HCT116 (cell line): Measurements from ENCODE around the gene CCDC138. TPM values are rescaled to one million over a fixed set of nuclear protein-coding genes. Genes with fewer than 3 reads are reported as not detected.

Experiments
- ATAC-seq: fragments of 200-7000 bp; cut with Tn5 transposase; 2 replicates; pipeline ENCODE4 v1.9.1; 2020; ENCODE audit warnings: mild to moderate bottlenecking, moderate library complexity
- BruUV-seq: library from RNA; stranded (reverse); fragments of 400-500 nt; replicated peaks from 2 replicates; lab custom pipeline; 2021; lab: Mats Ljungman, UMichigan
- CTCF ChIA-PET: fragments of 300-600 bp; sonication (Branson Sonifier 250); formaldehyde crosslinking; loops from one replicate; lab custom pipeline; 2021; ENCODE audit warnings: antibody characterized with exemption; lab: Charles Lee
- POLR2A ChIA-PET: fragments of 300-600, 350-600 bp; sonication (Branson Sonifier 250); formaldehyde crosslinking; loops from one replicate; lab custom pipeline; 2021; ENCODE audit warnings: antibody characterized with exemption; lab: Charles Lee
- RAD21 ChIA-PET, 2 experiments: fragments of 300-600 bp; sonication (Branson Sonifier 250); formaldehyde crosslinking; loops; one replicate each; lab custom pipeline; 2023; ENCODE audit warnings: low total read pairs in 2 of 2; ENCODE audit not compliant: uncharacterized antibody in 2 of 2, unreplicated experiment in 2 of 2, low non-redundant PET in 1 of 2; lab: Charles Lee
- DNase-seq: peaks from one replicate; pipeline ENCODE4 v3.0.0-alpha.2; 2010; ENCODE audit warnings: low read depth, low spot score
- H2AFZ ChIP-seq: fragments of 200-600 bp; shearing (Covaris generic), sonication (generic); 2 replicates; pipeline ENCODE4 v1.6.1; 2017; ENCODE audit warnings: low read depth, mixed run types, mixed read lengths, antibody characterized with exemption, low read length; ENCODE audit not compliant: poor library complexity, severe bottlenecking
- H3K27ac ChIP-seq: 2 replicates; pipeline ENCODE4 v1.5.1; 2012; ENCODE audit warnings: low read depth, low read length
- H3K27me3 ChIP-seq: fragments of 200-600 bp; sonication (generic); 2 replicates; pipeline ENCODE4 v1.6.1; 2016; ENCODE audit warnings: mixed run types, low read length, mixed read lengths; ENCODE audit not compliant: insufficient read depth
- H3K36me3 ChIP-seq, 2 experiments: fragments of 200-500 bp in 1 of 2; fragments of 200-600 bp in 1 of 2; sonication (Bioruptor generic) in 1 of 2; sonication (generic) in 1 of 2; 2 replicates each; pipeline versions ENCODE4 v1.5.1 to v1.6.1; 2014 to 2016; ENCODE audit warnings: low read length in 2 of 2, inconsistent platforms in 1 of 2, mixed read lengths in 1 of 2, mixed run types in 1 of 2; ENCODE audit not compliant: insufficient read depth in 2 of 2, control insufficient read depth in 1 of 2
- H3K4me1 ChIP-seq, 2 experiments: fragments of 200-600 bp in 1 of 2; sonication (generic) in 1 of 2; 2 replicates each; pipeline versions ENCODE4 v1.5.1 to v1.6.1; 2012 to 2017; ENCODE audit warnings: low read length in 2 of 2, inconsistent platforms in 1 of 2, mild to moderate bottlenecking in 1 of 2, mixed read lengths in 1 of 2, mixed run types in 1 of 2, moderate library complexity in 1 of 2; ENCODE audit not compliant: insufficient read depth in 2 of 2, control insufficient read depth in 1 of 2
- H3K4me2 ChIP-seq: fragments of 200-600 bp; sonication (generic); 2 replicates; pipeline ENCODE4 v1.6.1; 2017; ENCODE audit warnings: mixed run types, low read length, mixed read lengths
- H3K4me3 ChIP-seq, 2 experiments: fragments of 200-600 bp in 1 of 2; sonication (generic) in 1 of 2; replicated peaks in 1 of 2; 2 replicates each; pipeline ENCODE4 v1.5.1; 2011 to 2016; ENCODE audit warnings: low read length in 2 of 2, control low read depth in 1 of 2, low read depth in 1 of 2, mild to moderate bottlenecking in 1 of 2, mixed read lengths in 1 of 2, mixed run types in 1 of 2
- H3K79me2 ChIP-seq: fragments of 200-600 bp; sonication (generic); 2 replicates; pipeline ENCODE4 v1.6.1; 2017; ENCODE audit warnings: mild to moderate bottlenecking, mixed run types, low read length, moderate library complexity, mixed read lengths; ENCODE audit not compliant: insufficient read depth
- H3K9ac ChIP-seq: fragments of 200-600 bp; sonication (generic); 2 replicates; pipeline ENCODE4 v1.6.1; 2016; ENCODE audit warnings: low read length, mixed read lengths
- H3K9me2 ChIP-seq: fragments of 200-600 bp; sonication (generic), shearing (Covaris generic); 2 replicates; pipeline ENCODE4 v1.6.1; 2017; ENCODE audit warnings: mixed run types, mild to moderate bottlenecking, moderate library complexity; ENCODE audit not compliant: insufficient read depth
- H3K9me3 ChIP-seq, 2 experiments: fragments of 200-500 bp in 1 of 2; fragments of 200-600 bp in 1 of 2; sonication (Bioruptor generic) in 1 of 2; sonication (generic) in 1 of 2; 2 replicates each; pipeline ENCODE4 v1.6.1; 2014 to 2017; ENCODE audit warnings: low read length in 2 of 2, mixed read lengths in 2 of 2, inconsistent platforms in 1 of 2, low read depth in 1 of 2, mild to moderate bottlenecking in 1 of 2, mixed run types in 1 of 2, moderate library complexity in 1 of 2; ENCODE audit not compliant: control insufficient read depth in 1 of 2, insufficient read depth in 1 of 2
- H4K20me1 ChIP-seq: fragments of 200-600 bp; sonication (generic), shearing (Covaris generic); 2 replicates; pipeline ENCODE4 v1.6.1; 2017; ENCODE audit warnings: mixed run types, mild to moderate bottlenecking, moderate library complexity; ENCODE audit not compliant: insufficient read depth
- ATF3 ChIP-seq: IDR thresholded peaks from 2 replicates; pipeline ENCODE4 v1.6.1; 2012
- CTCF ChIP-seq, 3 experiments: fragments of 200-600 bp in 1 of 3; sonication (generic) in 1 of 3; IDR thresholded peaks in 2 of 3; conservative IDR thresholded peaks in 1 of 3; 2 replicates each; pipeline ENCODE4 v1.5.1; 2012 to 2017; ENCODE audit warnings: low read depth in 2 of 3, low read length in 2 of 3, antibody characterized with exemption in 1 of 3, borderline replicate concordance in 1 of 3, control low read depth in 1 of 3, mild to moderate bottlenecking in 1 of 3, mixed read lengths in 1 of 3, mixed run types in 1 of 3, moderate library complexity in 1 of 3; ENCODE audit not compliant: insufficient read depth in 1 of 3
- EZH2phosphoT487 ChIP-seq: fragments of 200-600 bp; IDR thresholded peaks from 2 replicates; pipeline ENCODE4 v1.6.1; 2018; ENCODE audit warnings: antibody characterized with exemption, borderline replicate concordance
- JUND ChIP-seq: IDR thresholded peaks from 2 replicates; pipeline ENCODE4 v1.6.1; 2012
- MAX ChIP-seq: IDR thresholded peaks from 2 replicates; pipeline ENCODE4 v1.6.1; 2012
- POLR2AphosphoS5 ChIP-seq: IDR thresholded peaks from 2 replicates; pipeline ENCODE4 v1.6.1; 2011; ENCODE audit warnings: mild to moderate bottlenecking, low read depth, low read length, moderate library complexity
- SIN3A ChIP-seq: IDR thresholded peaks from 2 replicates; pipeline ENCODE4 v1.6.1; 2012; ENCODE audit warnings: low read depth
- SRF ChIP-seq: IDR thresholded peaks from 2 replicates; pipeline ENCODE4 v1.6.1; 2012; ENCODE audit warnings: low read depth
- intact Hi-C: fragments of 100-400 bp; cut with micrococcal nuclease; formaldehyde crosslinking; loops from 2 replicates; pipeline ENCODE4 v1.10.0; 2022
- total RNA-seq: library from RNA; stranded (reverse); gene quantifications from one replicate; pipeline ENCODE4 v1.2.1, GENCODE V29; 2021; ENCODE audit not compliant: unreplicated experiment

CCDC138 gene
- total RNA-seq, 1 experiment from 2014 or later, result 13.4 TPM

GRCh38 chr2:108869542-108869941, 83.0 kb downstream of the CCDC138 start:
- ChIA-PET POLR2A (no interaction called here), RAD21 (no interaction called here)
- Histone ChIP-seq H3K9me3 (no peaks in the 10 kb centered on the region; a peak in 1 of 4 replicates), H3K9me2 (no peaks in the 10 kb centered on the region), H3K27ac (no peak overlapping the region), H3K79me2 (no peaks in the 10 kb centered on the region), H2AFZ (no peak overlapping the region)
- no peak for ATAC-seq
- TF ChIP-seq CTCF (IDR thresholded peaks at IDR 0.05 in 2 of 3, conservative IDR thresholded peaks at IDR 0.05 in 1 of 3; ENCODE audit: borderline replicate concordance in 1 of 3, insufficient read depth in 1 of 3, low read depth in 2 of 3, low read length in 2 of 3), result no peak
- no peak for TF ChIP-seq POLR2AphosphoS5
- TF ChIP-seq JUND, result no peak
- no peak for TF ChIP-seq MAX
- TF ChIP-seq EZH2phosphoT487, result no peak
- TF ChIP-seq ATF3, result no peak
- TF ChIP-seq SIN3A, result no peak
- no peak for TF ChIP-seq SRF
- TF ChIP-seq, all 23 proteins: peak for 0
- BruUV-seq, result no TSS peak
- Histone ChIP-seq H3K4me2 (no peak overlapping the region), H3K4me1 (no peaks in the 10 kb centered on the region), H3K27me3 (no peaks in the 10 kb centered on the region), H4K20me1 (no peaks in the 10 kb centered on the region), H3K4me3 (no peak overlapping the region), H3K9ac (no peak overlapping the region), H3K36me3 (0 out of 4 replicates have a peak, but pooled peaks cover 0 to 9% of the 10 kb centered on the region in 2 experiments)
- no peak for DNase-seq
- CTCF ChIA-PET, result no interaction called here
- intact Hi-C loops, result no loop called here
